K562 (cell line): ENCODE measurements around the gene NSRP1. TPM values are rescaled to one million over a fixed set of nuclear protein-coding genes. Genes with fewer than 3 reads are reported as not detected.
"Not testable (repeated sequence)": the region's sequence is repeated elsewhere in the genome, so short reads cannot be mapped to it uniquely, and the experiment has no call there.

Experiments used
- ATAC-seq: fragments of 200-7000 bp; cut with Tn5 transposase; 3 replicates; pipeline ENCODE4 v1.9.1; 2020; ENCODE audit warnings: moderate library complexity
- BruUV-seq: library from RNA; stranded (reverse); fragments of 400-500 nt; replicated peaks from 2 replicates; lab custom pipeline; 2021; lab: Mats Ljungman, UMichigan
- CTCF ChIA-PET: fragments of 300-600 bp; formaldehyde crosslinking; extraction: SDS; loops from one replicate; lab custom pipeline; 2021; ENCODE audit warnings: low intra/inter-chr PET ratio; lab: Yijun Ruan, JAX
- POLR2A ChIA-PET: fragments of 300-600, 350-650 bp; sonication (Branson Sonifier 250); formaldehyde crosslinking; extraction: SDS; loops from one replicate; lab custom pipeline; 2021; ENCODE audit warnings: antibody characterized with exemption, inconsistent platforms; lab: Yijun Ruan, JAX
- DNase-seq, 4 experiments: peaks; one replicate each; pipeline versions ENCODE4 v3.0.0 to v3.0.0-alpha.2; 2011 to 2018; ENCODE audit warnings: low spot score in 3 of 4, mixed read lengths in 3 of 4; ENCODE audit errors: extremely low read depth in 1 of 4
- FAIRE-seq: peaks from 2 replicates; lab custom pipeline; 2011; peaks lifted over from hg19 to GRCh38; lab: Jason Lieb, UNC
- H2AFZ ChIP-seq: 2 replicates; pipeline ENCODE4 v1.6.0; 2011; ENCODE audit warnings: low read depth, low read length, control low read depth, inconsistent platforms
- H3K27ac ChIP-seq: fragments of 200-600 bp; 3 replicates; pipeline ENCODE4 v1.8.0; 2011; ENCODE audit warnings: low read depth, mild to moderate bottlenecking, control low read depth, inconsistent platforms, low read length, moderate library complexity, mixed read lengths; ENCODE audit errors: extremely low read depth
- H3K27me3 ChIP-seq, 2 experiments: fragments of 300-600 bp in 1 of 2; 2 replicates in 1 of 2; 3 replicates in 1 of 2; pipeline versions ENCODE4 v1.6.0 to v1.8.0; 2011; ENCODE audit warnings: inconsistent platforms in 2 of 2, low read length in 2 of 2, mild to moderate bottlenecking in 1 of 2, mixed read lengths in 1 of 2, moderate library complexity in 1 of 2; ENCODE audit not compliant: control insufficient read depth in 2 of 2, insufficient read depth in 2 of 2
- H3K36me3 ChIP-seq: fragments of 300-600 bp; 3 replicates; pipeline ENCODE4 v1.8.0; 2011; ENCODE audit warnings: mild to moderate bottlenecking, low read length, inconsistent platforms; ENCODE audit not compliant: control insufficient read depth, insufficient read depth
- H3K4me1 ChIP-seq, 2 experiments: fragments of 200-600 bp in 1 of 2; replicated peaks in 1 of 2; 2 replicates in 1 of 2; 3 replicates in 1 of 2; pipeline versions ENCODE4 v1.5.1 to v1.8.0; 2011; ENCODE audit warnings: inconsistent platforms in 2 of 2, low read length in 2 of 2, mild to moderate bottlenecking in 1 of 2, mixed read lengths in 1 of 2, moderate library complexity in 1 of 2; ENCODE audit not compliant: control insufficient read depth in 2 of 2, insufficient read depth in 2 of 2
- H3K4me2 ChIP-seq: 2 replicates; pipeline ENCODE4 v1.6.1; 2011; ENCODE audit warnings: low read length, control low read depth, inconsistent platforms, mixed read lengths; ENCODE audit not compliant: insufficient read depth
- H3K4me3 ChIP-seq: fragments of 200-600 bp; sonication (generic), shearing (Covaris generic); 2 replicates; pipeline ENCODE4 v1.5.1; 2016; ENCODE audit warnings: control low read depth, inconsistent platforms
- H3K79me2 ChIP-seq: fragments of 200-600 bp; 3 replicates; pipeline ENCODE4 v1.8.0; 2011; ENCODE audit warnings: low read length, inconsistent platforms; ENCODE audit not compliant: control insufficient read depth, insufficient read depth
- H3K9ac ChIP-seq, 2 experiments: 2 replicates each; pipeline versions ENCODE4 v1.6.0 to v1.6.1; 2011; ENCODE audit warnings: low read depth in 2 of 2, low read length in 2 of 2, control low read depth in 1 of 2, inconsistent platforms in 1 of 2, mild to moderate bottlenecking in 1 of 2, mixed read lengths in 1 of 2; ENCODE audit not compliant: insufficient read depth in 1 of 2
- H3K9me1 ChIP-seq: one replicate; pipeline ENCODE4 v1.6.0; 2011; ENCODE audit warnings: inconsistent platforms, mild to moderate bottlenecking, low read length, moderate library complexity; ENCODE audit not compliant: control insufficient read depth, insufficient read depth
- H3K9me3 ChIP-seq: replicated peaks from 2 replicates; pipeline ENCODE4 v1.5.1; 2011; ENCODE audit warnings: low read depth, low read length, inconsistent platforms; ENCODE audit not compliant: control insufficient read depth, insufficient read depth
- H4K20me1 ChIP-seq: replicated peaks from 2 replicates; pipeline ENCODE4 v1.6.1; 2011; ENCODE audit warnings: low read length, inconsistent platforms, mixed read lengths; ENCODE audit not compliant: control insufficient read depth, insufficient read depth
- SMAD1 ChIP-seq: fragments of 150-350 bp; IDR thresholded peaks from 2 replicates; pipeline ENCODE4 v1.6.1; 2014; ENCODE audit warnings: low read length, low read depth; ENCODE audit not compliant: partially characterized antibody
- SMARCA5 ChIP-seq: fragments of 450-650 bp; IDR thresholded peaks from 2 replicates; pipeline ENCODE4 v1.6.1; 2016
- THRB ChIP-seq: fragments of 450-650 bp; formaldehyde crosslinking; conservative IDR thresholded peaks from 2 replicates; pipeline ENCODE4 v1.4.0; 2022; ENCODE audit warnings: mild to moderate bottlenecking, missing genetic modification characterization
- TRIM25 ChIP-seq: fragments of 450-650 bp; IDR thresholded peaks from 2 replicates; pipeline ENCODE4 v1.7.0; 2016; ENCODE audit warnings: borderline replicate concordance
- ZNF146 ChIP-seq: IDR thresholded peaks from one replicate; pipeline ENCODE4 v1.6.1; 2018; ENCODE audit warnings: missing compliant biosample characterization; ENCODE audit not compliant: unreplicated experiment
- ZNF436 ChIP-seq: fragments of 250-450, 450-650 bp; sonication (Bioruptor Pico); formaldehyde crosslinking; IDR thresholded peaks from 2 replicates; pipeline ENCODE4 v1.7.0; 2020; ENCODE audit warnings: mild to moderate bottlenecking
- WGBS: fragments of 100-300 bp; shearing (Covaris generic); methylation state at CpG from one replicate; pipeline ENCODE4 v1.1.6; 2016; ENCODE audit warnings: low coverage, mixed read lengths; ENCODE audit not compliant: insufficient coverage; ENCODE audit errors: missing lambda C conversion rate; 5-methylcytosine and 5-hydroxymethylcytosine counted together
- in situ Hi-C: fragments of 300-500 bp; cut with MboI; formaldehyde crosslinking; loops from 4 replicates; pipeline ENCODE4 v1.15.0; 2018; ENCODE audit warnings: inconsistent platforms, mixed read lengths
- intact Hi-C: fragments of 100-400 bp; cut with micrococcal nuclease; formaldehyde crosslinking; loops from 2 replicates; pipeline ENCODE4 v1.14.2; 2022
- polyA plus RNA-seq, 8 experiments: library from polyadenylated mRNA; depleted of rRNA in 4 of 8; stranded (reverse) in 5 of 8; unstranded in 3 of 8; fragments of >200 nt; fragmentation: Nextera tagmentation in 2 of 8; fragmentation: Illumina TruSeq in 1 of 8; extraction: Ambion mirVana in 2 of 8; extraction: Trizol in 1 of 8; gene quantifications; 2 replicates each; pipeline versions ENCODE4 v1.2.1 to v1.2.3, GENCODE V29; 2011 to 2014; ENCODE audit warnings: inconsistent platforms in 1 of 8, missing spikeins in 1 of 8
- total RNA-seq, 7 experiments: library from RNA; depleted of rRNA in 6 of 7; stranded (reverse); fragments of >200 nt in 6 of 7; fragmentation: Illumina TruSeq in 2 of 7; extraction: Trizol in 2 of 7; gene quantifications; 2 replicates each; pipeline versions ENCODE4 v1.2.1 to v1.2.3, GENCODE V29; 2011 to 2021; ENCODE audit warnings: low replicate concordance in 1 of 7

Gene NSRP1
- total and polyA plus RNA-seq, 9 of the 15 experiments (the other 6 are each of a cell fraction or from before 2014, with no cell fraction given): 18.4 to 68.6 (median 32.7) TPM

GRCh38 chr17:30087431-30087830 is 29.2 kb upstream of the NSRP1 start:
- H3K4me1 ChIP-seq, H3K9me3 ChIP-seq, FAIRE-seq, BruUV-seq, H3K79me2 ChIP-seq, ATAC-seq, intact Hi-C loops, H3K9ac ChIP-seq, H3K4me2 ChIP-seq, POLR2A ChIA-PET, H4K20me1 ChIP-seq, CTCF ChIA-PET, H3K27ac ChIP-seq, H3K36me3 ChIP-seq, H3K9me1 ChIP-seq, H3K4me3 ChIP-seq, DNase-seq, H2AFZ ChIP-seq: not testable (repeated sequence)
- WGBS: 16% methylated on average over 3 of the region's 3 CpGs
- in situ Hi-C loops: loop anchor here (10.0 kb wide), 1 partner anchor 283 kb away; no protein-coding TSS in a partner anchor
- H3K27me3 ChIP-seq: peaks cover 30 to 35% of the 10 kb centered on the region in 2 experiments
- peak; percentile 65 for TF ChIP-seq ZNF146

GRCh38 chr17:30091121-30091670 is 25.4 kb upstream of the NSRP1 start:
- Histone ChIP-seq H3K36me3 (no peaks in the 10 kb centered on the region), H3K9ac (no peak overlapping the region), H3K27me3 (peaks cover 15 to 20% of the 10 kb centered on the region in 2 experiments), H3K9me1 (no peaks in the 10 kb centered on the region), H3K79me2 (no peaks in the 10 kb centered on the region), H3K27ac (no peak overlapping the region), H3K4me2 (no peak overlapping the region), H4K20me1 (no peaks in the 10 kb centered on the region), H3K9me3 (no peaks in the 10 kb centered on the region), H3K4me3 (no peak overlapping the region), H2AFZ (no peak overlapping the region), H3K4me1 (peaks cover 0 to 9% of the 10 kb centered on the region in 2 experiments; a peak in 3 of 5 replicates)
- no TSS peak for BruUV-seq
- ChIA-PET CTCF (interaction anchor here (1.0 kb wide), 1 partner anchor 65 kb away, joined by 4 read pairs; no protein-coding TSS in a partner anchor), POLR2A (interaction anchor here (0.7 to 1.3 kb wide), 3 partner anchors 12 to 397 kb away, joined by 3 to 4 read pairs (median 3); no protein-coding TSS in a partner anchor)
- TF ChIP-seq SMARCA5 (no peak), TRIM25 (no peak), ZNF436 (no peak), SMAD1 (no peak), THRB (CRISPR knock-in tag) (no peak)
- intact Hi-C loops (loop anchor here (5.0 kb wide), 1 partner anchor 284 kb away; no protein-coding TSS in a partner anchor), in situ Hi-C loops (no loop called here)
- DNase-seq: no peak
- no peak for ATAC-seq
- FAIRE-seq: no peak
- 4% methylated on average over 4 of the region's 4 CpGs for WGBS
